Erythroblast (primary cell): Measurements from ENCODE around the gene TRIO.

Experiments used
- GATA1 ChIP-seq: IDR thresholded peaks from 2 replicates; pipeline ENCODE4 v1.6.1; 2011; ENCODE audit warnings: low read depth, mild to moderate bottlenecking, control low read depth, low read length, moderate library complexity
- POLR2A ChIP-seq: IDR thresholded peaks from 2 replicates; pipeline ENCODE4 v1.6.1; 2011; ENCODE audit warnings: mild to moderate bottlenecking, low read length

GRCh38 chr5:14463629-14464028 lies 320.5 kb downstream of the TRIO start:
- TF ChIP-seq POLR2A (no peak), GATA1 (no peak)
